ENCODE data around the gene CLEC20A.

CLEC20A gene

DNA sequence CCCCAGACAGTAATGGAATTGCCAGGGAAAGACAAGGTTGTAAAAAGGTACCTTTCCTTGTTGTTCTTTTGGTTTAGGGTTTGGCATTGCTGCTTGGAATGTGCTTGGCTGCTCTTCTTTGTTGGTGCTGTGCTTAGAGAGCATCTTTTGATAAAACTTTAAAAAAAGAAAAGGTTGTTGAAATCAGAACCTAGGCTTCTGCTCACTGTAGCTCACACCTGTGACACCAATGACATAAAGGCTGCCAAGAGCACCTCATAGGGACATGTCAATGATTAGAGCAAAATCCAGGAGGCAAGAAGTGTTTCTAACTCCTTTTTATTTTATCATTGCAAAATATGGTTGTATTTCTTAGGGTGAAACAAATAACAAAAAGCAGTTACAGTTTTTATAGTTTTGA is 28.9 kb downstream of the CLEC20A start:
- Histone ChIP-seq H3K9ac (ENCODE audit: low read length in 2 of 2) (no peak overlapping the region), H3K27me3 (ENCODE audit: control insufficient read depth in 1 of 2, insufficient read depth in 2 of 2, low read length in 2 of 2) (no peaks in the 10 kb centered on the region), H3K36me3 (ENCODE audit: control insufficient read depth in 2 of 2, insufficient read depth in 2 of 2, low read length in 2 of 2) (peaks cover 11 to 12% of the 10 kb centered on the region in 2 donors)

DNA sequence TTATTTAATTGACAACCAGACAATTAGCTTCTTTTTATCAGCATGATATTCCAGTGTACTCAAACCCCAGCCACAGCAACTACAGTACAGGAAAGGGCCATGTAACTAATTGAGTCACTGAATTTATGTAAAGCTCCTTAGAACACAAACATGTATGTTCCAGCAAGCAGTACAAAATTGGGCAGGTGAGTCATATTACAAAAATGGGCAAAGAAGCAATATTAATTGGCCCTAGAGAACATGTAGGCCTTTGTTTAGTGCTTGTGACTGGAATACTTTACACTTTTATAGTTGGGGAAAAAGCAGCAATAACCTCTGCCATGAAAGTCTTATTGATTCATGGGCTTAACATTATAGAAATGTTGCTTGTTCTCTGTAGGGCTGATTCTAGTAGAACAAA is 31.8 kb downstream of the CLEC20A start:
- H3K36me3 ChIP-seq (ENCODE audit: control insufficient read depth in 2 of 2, insufficient read depth in 2 of 2, low read length in 2 of 2): peaks cover 6 to 12% of the 10 kb centered on the region in 2 donors
- H3K4me1 ChIP-seq (ENCODE audit: control insufficient read depth, insufficient read depth, low read length): no peaks in the 10 kb centered on the region
- no peak overlapping the region for H3K27ac ChIP-seq (ENCODE audit: low read length)
- H3K27me3 ChIP-seq (ENCODE audit: control insufficient read depth in 1 of 2, insufficient read depth in 2 of 2, low read length in 2 of 2): no peaks in the 10 kb centered on the region
- no peak overlapping the region for H3K4me3 ChIP-seq (ENCODE audit: low read length in 2 of 2)
- no peak overlapping the region for H3K9ac ChIP-seq (ENCODE audit: low read length in 2 of 2)
- H3K9me3 ChIP-seq (ENCODE audit: control insufficient read depth in 2 of 2, low read length in 2 of 2): no peaks in the 10 kb centered on the region

More for the DNA sequence above, 28.9 kb downstream of the CLEC20A start:
- H3K27ac ChIP-seq (ENCODE audit: low read length): no peak overlapping the region
- no peak overlapping the region for H3K4me3 ChIP-seq (ENCODE audit: low read length in 2 of 2)
- no peaks in the 10 kb centered on the region for H3K9me3 ChIP-seq (ENCODE audit: control insufficient read depth in 2 of 2, low read length in 2 of 2)
- H3K4me1 ChIP-seq (ENCODE audit: control insufficient read depth, insufficient read depth, low read length): no peaks in the 10 kb centered on the region

DNA sequence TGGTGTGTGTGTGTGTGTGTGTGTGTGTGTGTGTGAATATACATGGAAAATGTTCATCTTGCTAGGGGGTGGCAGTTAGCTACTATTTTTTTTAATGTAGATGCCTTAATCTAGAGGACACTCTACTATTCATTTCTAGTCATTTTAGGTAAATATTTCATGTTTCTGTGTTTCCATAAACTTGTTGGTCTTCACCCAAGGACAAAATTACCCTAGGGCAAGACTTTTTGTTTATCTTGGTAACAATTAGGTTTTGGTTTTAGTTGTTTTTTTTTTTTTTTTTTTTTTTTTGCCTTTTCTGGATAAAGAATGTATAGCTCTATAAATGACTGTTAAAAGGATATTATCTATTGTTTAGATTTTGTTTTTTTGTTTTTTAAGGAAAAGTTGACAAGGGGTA is 32.2 kb downstream of the CLEC20A start:
- Histone ChIP-seq H3K9ac (ENCODE audit: low read length in 2 of 2) (no peak overlapping the region), H3K4me3 (ENCODE audit: low read length in 2 of 2) (no peak overlapping the region)

DNA sequence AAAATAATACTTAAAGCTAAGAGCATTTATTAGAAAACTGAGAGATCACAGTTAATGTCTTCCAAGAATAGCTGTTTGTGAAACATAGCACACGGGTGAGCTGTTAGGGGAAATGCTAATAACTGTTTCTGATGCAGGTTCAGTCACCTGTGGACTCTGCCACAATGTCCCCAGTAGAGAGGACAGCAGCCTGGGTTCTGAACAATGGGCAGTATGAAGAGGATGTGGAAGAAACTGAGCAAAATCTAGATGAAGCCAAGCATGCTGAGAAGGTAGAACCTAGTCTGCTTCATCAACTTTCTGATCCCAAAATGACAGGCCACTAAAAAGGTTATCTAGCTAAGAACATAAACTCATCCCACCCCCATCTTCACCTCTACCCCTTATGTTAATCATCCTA is 32.6 kb downstream of the CLEC20A start:
- Histone ChIP-seq H3K9me3 (ENCODE audit: control insufficient read depth in 2 of 2, low read length in 2 of 2) (no peaks in the 10 kb centered on the region), H3K4me1 (ENCODE audit: control insufficient read depth, insufficient read depth, low read length) (no peaks in the 10 kb centered on the region), H3K27ac (ENCODE audit: low read length) (no peak overlapping the region), H3K4me3 (ENCODE audit: low read length in 2 of 2) (no peak overlapping the region), H3K36me3 (ENCODE audit: control insufficient read depth in 2 of 2, insufficient read depth in 2 of 2, low read length in 2 of 2) (peaks cover 6 to 9% of the 10 kb centered on the region in 2 donors), H3K9ac (ENCODE audit: low read length in 2 of 2) (no peak overlapping the region), H3K27me3 (ENCODE audit: control insufficient read depth in 1 of 2, insufficient read depth in 2 of 2, low read length in 2 of 2) (no peaks in the 10 kb centered on the region)

More for the DNA sequence above, 32.2 kb downstream of the CLEC20A start:
- Histone ChIP-seq H3K4me1 (ENCODE audit: control insufficient read depth, insufficient read depth, low read length) (no peaks in the 10 kb centered on the region), H3K27me3 (ENCODE audit: control insufficient read depth in 1 of 2, insufficient read depth in 2 of 2, low read length in 2 of 2) (no peaks in the 10 kb centered on the region), H3K9me3 (ENCODE audit: control insufficient read depth in 2 of 2, low read length in 2 of 2) (no peaks in the 10 kb centered on the region), H3K27ac (ENCODE audit: low read length) (no peak overlapping the region), H3K36me3 (ENCODE audit: control insufficient read depth in 2 of 2, insufficient read depth in 2 of 2, low read length in 2 of 2) (peaks cover 6 to 12% of the 10 kb centered on the region in 2 donors)

DNA sequence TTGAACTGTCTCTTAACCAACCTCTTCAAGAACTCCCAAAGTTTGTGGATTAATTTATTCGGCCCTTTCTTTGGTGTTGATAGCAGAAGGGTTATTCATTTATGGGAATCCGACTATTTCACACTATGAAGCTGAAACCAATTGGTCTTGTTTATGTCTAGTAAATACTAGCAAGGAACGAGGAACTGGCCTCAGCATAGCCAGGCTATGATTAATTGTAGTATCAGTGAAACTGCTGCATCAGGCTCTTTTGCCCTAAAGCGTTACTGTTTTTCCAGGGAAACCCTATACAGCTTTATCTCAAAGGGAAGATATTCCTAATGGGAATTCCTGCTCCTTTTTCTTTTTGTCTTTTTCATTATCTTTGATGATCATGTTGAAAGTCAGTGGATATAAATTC is 35.1 kb downstream of the CLEC20A start:
- Histone ChIP-seq H3K27ac (ENCODE audit: low read length) (no peak overlapping the region), H3K4me1 (ENCODE audit: control insufficient read depth, insufficient read depth, low read length) (no peaks in the 10 kb centered on the region), H3K4me3 (ENCODE audit: low read length in 2 of 2) (no peak overlapping the region), H3K9me3 (ENCODE audit: control insufficient read depth in 2 of 2, low read length in 2 of 2) (no peaks in the 10 kb centered on the region), H3K36me3 (ENCODE audit: control insufficient read depth in 2 of 2, insufficient read depth in 2 of 2, low read length in 2 of 2) (peaks cover 0 to 13% of the 10 kb centered on the region in 2 donors), H3K9ac (ENCODE audit: low read length in 2 of 2) (no peak overlapping the region), H3K27me3 (ENCODE audit: control insufficient read depth in 1 of 2, insufficient read depth in 2 of 2, low read length in 2 of 2) (no peaks in the 10 kb centered on the region)

DNA sequence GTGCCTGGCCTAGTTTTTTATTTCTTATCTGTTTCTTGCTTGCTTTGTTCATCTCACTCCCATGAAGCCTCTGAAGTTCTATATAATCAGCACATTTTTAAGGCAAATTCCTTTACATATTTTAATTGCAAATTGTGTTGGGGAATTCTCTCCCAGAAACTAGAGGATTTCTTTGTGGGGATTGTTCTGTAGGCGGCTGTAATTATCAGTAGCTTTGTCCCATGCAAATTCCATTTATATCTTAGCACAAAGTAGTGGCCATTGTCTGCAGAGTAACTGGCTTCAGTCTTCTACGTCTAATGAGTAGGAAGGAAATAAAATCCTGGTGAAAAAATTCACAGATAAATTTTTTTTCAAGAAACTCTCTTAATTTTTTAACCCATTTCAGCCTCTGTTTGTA is 35.7 kb downstream of the CLEC20A start:
- Histone ChIP-seq H3K9me3 (ENCODE audit: control insufficient read depth in 2 of 2, low read length in 2 of 2) (no peaks in the 10 kb centered on the region), H3K27me3 (ENCODE audit: control insufficient read depth in 1 of 2, insufficient read depth in 2 of 2, low read length in 2 of 2) (no peaks in the 10 kb centered on the region), H3K36me3 (ENCODE audit: control insufficient read depth in 2 of 2, insufficient read depth in 2 of 2, low read length in 2 of 2) (peaks cover 0 to 11% of the 10 kb centered on the region in 2 donors), H3K9ac (ENCODE audit: low read length in 2 of 2) (no peak overlapping the region), H3K4me3 (ENCODE audit: low read length in 2 of 2) (no peak overlapping the region), H3K27ac (ENCODE audit: low read length) (no peak overlapping the region), H3K4me1 (ENCODE audit: control insufficient read depth, insufficient read depth, low read length) (no peaks in the 10 kb centered on the region)

DNA sequence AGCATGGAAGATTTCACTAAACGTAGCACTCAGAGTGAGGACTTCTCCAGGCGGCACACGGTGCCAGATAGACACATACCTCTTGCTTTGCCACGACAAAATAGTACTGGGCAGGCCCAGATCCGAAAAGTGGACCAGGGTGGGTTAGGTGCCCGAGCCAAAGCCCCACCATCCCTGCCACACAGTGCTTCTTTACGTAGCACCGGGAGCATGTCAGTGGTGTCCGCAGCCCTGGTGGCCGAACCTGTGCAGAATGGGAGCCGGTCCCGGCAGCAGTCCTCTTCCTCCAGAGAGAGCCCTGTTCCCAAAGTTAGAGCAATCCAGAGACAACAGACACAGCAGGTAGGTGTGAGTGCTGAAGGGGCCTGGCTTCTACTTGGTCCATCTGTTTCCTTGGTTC is 38.6 kb downstream of the CLEC20A start:
- Histone ChIP-seq H3K9me3 (ENCODE audit: control insufficient read depth in 2 of 2, low read length in 2 of 2) (no peaks in the 10 kb centered on the region), H3K4me1 (ENCODE audit: control insufficient read depth, insufficient read depth, low read length) (no peaks in the 10 kb centered on the region), H3K27ac (ENCODE audit: low read length) (no peak overlapping the region), H3K27me3 (ENCODE audit: control insufficient read depth in 1 of 2, insufficient read depth in 2 of 2, low read length in 2 of 2) (no peaks in the 10 kb centered on the region), H3K9ac (ENCODE audit: low read length in 2 of 2) (no peak overlapping the region), H3K4me3 (ENCODE audit: low read length in 2 of 2) (no peak overlapping the region), H3K36me3 (ENCODE audit: control insufficient read depth in 2 of 2, insufficient read depth in 2 of 2, low read length in 2 of 2) (peaks cover 0 to 8% of the 10 kb centered on the region in 2 donors)

DNA sequence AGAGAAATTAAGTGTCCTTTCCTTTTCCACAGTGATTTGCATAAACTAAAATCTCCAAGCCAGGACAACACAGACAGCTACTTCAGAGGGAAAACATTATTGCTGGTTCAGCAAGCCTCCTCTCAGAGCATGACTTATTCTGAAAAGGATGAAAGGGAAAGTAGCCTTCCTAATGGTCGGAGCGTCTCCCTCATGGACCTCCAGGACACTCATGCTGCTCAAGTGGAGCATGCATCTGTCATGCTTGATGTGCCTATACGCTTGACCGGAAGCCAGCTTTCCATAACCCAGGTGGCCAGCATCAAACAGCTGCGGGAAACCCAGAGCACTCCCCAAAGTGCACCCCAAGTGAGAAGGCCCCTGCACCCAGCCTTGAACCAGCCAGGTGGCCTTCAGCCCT is 39.1 kb downstream of the CLEC20A start:
- H3K36me3 ChIP-seq (ENCODE audit: control insufficient read depth in 2 of 2, insufficient read depth in 2 of 2, low read length in 2 of 2): peaks cover 0 to 8% of the 10 kb centered on the region in 2 donors
- no peak overlapping the region for H3K4me3 ChIP-seq (ENCODE audit: low read length in 2 of 2)
- no peak overlapping the region for H3K9ac ChIP-seq (ENCODE audit: low read length in 2 of 2)
- no peak overlapping the region for H3K27ac ChIP-seq (ENCODE audit: low read length)
- H3K4me1 ChIP-seq (ENCODE audit: control insufficient read depth, insufficient read depth, low read length): no peaks in the 10 kb centered on the region
- no peaks in the 10 kb centered on the region for H3K9me3 ChIP-seq (ENCODE audit: control insufficient read depth in 2 of 2, low read length in 2 of 2)
- no peaks in the 10 kb centered on the region for H3K27me3 ChIP-seq (ENCODE audit: control insufficient read depth in 1 of 2, insufficient read depth in 2 of 2, low read length in 2 of 2)

DNA sequence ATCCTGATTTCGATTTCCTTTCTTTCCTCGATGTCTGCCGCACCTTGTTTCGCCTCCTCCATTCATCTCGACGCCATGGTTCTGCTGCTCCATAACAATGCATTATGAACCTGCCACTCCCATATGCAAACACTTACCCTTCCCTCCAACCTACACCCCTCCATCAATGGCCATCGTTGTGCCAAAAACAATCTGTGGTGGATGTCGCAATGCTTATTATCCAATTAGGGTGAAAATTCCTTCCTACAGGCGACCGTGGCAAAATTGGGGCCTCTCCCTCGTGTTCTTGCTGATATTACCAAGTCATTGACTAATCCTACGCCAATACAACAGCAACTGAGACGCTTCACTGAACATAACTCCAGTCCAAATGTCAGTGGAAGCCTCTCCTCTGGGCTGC is 40.3 kb downstream of the CLEC20A start:
- Histone ChIP-seq H3K9me3 (ENCODE audit: control insufficient read depth in 2 of 2, low read length in 2 of 2) (no peaks in the 10 kb centered on the region), H3K4me1 (ENCODE audit: control insufficient read depth, insufficient read depth, low read length) (no peaks in the 10 kb centered on the region), H3K9ac (ENCODE audit: low read length in 2 of 2) (no peak overlapping the region), H3K27ac (ENCODE audit: low read length) (no peak overlapping the region), H3K36me3 (ENCODE audit: control insufficient read depth in 2 of 2, insufficient read depth in 2 of 2, low read length in 2 of 2) (peaks cover 0 to 11% of the 10 kb centered on the region in 2 donors), H3K4me3 (ENCODE audit: low read length in 2 of 2) (no peak overlapping the region), H3K27me3 (ENCODE audit: control insufficient read depth in 1 of 2, insufficient read depth in 2 of 2, low read length in 2 of 2) (no peaks in the 10 kb centered on the region)

DNA sequence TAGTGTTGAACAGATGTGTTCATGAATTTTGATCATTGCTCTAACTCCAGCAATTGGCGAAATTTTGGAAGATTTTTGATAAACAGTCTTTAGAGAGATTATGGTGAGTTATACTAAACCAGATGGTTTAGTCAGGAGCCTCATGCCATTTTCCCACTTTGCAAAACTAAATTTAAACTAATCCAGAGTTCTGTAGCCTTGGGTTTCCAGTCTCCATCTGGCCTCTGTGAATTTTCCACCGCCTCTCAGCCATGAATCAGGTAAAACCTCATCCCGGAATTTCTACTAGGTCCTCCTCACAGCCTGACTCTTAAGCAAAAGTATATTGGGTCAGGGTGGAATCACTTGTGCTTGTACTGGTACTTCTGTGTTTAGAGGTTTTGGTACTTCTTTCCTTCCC is 44.8 kb downstream of the CLEC20A start:
- H3K36me3 ChIP-seq (ENCODE audit: control insufficient read depth in 2 of 2, insufficient read depth in 2 of 2, low read length in 2 of 2): peaks cover 0 to 8% of the 10 kb centered on the region in 2 donors
- H3K9ac ChIP-seq (ENCODE audit: low read length in 2 of 2): no peak overlapping the region
- no peaks in the 10 kb centered on the region for H3K27me3 ChIP-seq (ENCODE audit: control insufficient read depth in 1 of 2, insufficient read depth in 2 of 2, low read length in 2 of 2)
- no peaks in the 10 kb centered on the region for H3K9me3 ChIP-seq (ENCODE audit: control insufficient read depth in 2 of 2, low read length in 2 of 2)
- H3K4me3 ChIP-seq (ENCODE audit: low read length in 2 of 2): no peak overlapping the region
- no peaks in the 10 kb centered on the region for H3K4me1 ChIP-seq (ENCODE audit: control insufficient read depth, insufficient read depth, low read length)
- H3K27ac ChIP-seq (ENCODE audit: low read length): no peak overlapping the region

DNA sequence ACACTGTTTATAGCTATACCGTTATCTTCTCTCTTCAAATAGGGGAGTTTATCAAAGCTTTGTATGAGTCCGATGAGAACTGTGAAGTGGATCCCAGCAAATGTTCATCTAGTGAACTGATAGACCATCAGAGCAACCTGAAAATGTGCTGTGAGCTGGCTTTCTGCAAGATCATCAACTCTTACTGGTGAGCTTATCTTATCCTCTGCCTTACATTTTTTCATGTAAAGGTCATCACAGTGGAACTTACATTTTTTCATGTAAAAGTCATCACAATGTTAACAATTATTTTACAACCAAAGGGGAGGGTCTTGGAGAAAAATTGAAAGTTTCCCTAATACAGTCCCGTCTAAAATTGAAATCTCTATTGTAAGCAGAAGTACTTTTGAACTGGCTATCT is 45.2 kb downstream of the CLEC20A start:
- H3K36me3 ChIP-seq (ENCODE audit: control insufficient read depth in 2 of 2, insufficient read depth in 2 of 2, low read length in 2 of 2): peaks cover 0 to 7% of the 10 kb centered on the region in 2 donors
- H3K4me1 ChIP-seq (ENCODE audit: control insufficient read depth, insufficient read depth, low read length): no peaks in the 10 kb centered on the region
- no peak overlapping the region for H3K9ac ChIP-seq (ENCODE audit: low read length in 2 of 2)
- no peaks in the 10 kb centered on the region for H3K9me3 ChIP-seq (ENCODE audit: control insufficient read depth in 2 of 2, low read length in 2 of 2)
- H3K27ac ChIP-seq (ENCODE audit: low read length): no peak overlapping the region
- H3K27me3 ChIP-seq (ENCODE audit: control insufficient read depth in 1 of 2, insufficient read depth in 2 of 2, low read length in 2 of 2): no peaks in the 10 kb centered on the region
- H3K4me3 ChIP-seq (ENCODE audit: low read length in 2 of 2): no peak overlapping the region
